Measurements from ENCODE around the gene POLR2E. TPM values are rescaled to one million over a fixed set of nuclear protein-coding genes. Genes with fewer than 3 reads are reported as not detected.

POLR2E gene
- total RNA-seq, 1 donor from 2014 or later, result 39.1 TPM

- H3K9me3 ChIP-seq (ENCODE audit: control insufficient read depth in 3 of 3, low read length in 3 of 3), result no peaks in the 10 kb centered on the region
- no peak overlapping the region for H3K4me3 ChIP-seq (ENCODE audit: low read length in 3 of 3)
- H3K27me3 ChIP-seq (ENCODE audit: control insufficient read depth in 3 of 3, insufficient read depth in 3 of 3, low read length in 3 of 3), result no peaks in the 10 kb centered on the region
- no peaks in the 10 kb centered on the region for H3K4me1 ChIP-seq (ENCODE audit: control insufficient read depth in 3 of 3, insufficient read depth in 3 of 3, low read length in 3 of 3)
- H3K27ac ChIP-seq (ENCODE audit: low read depth, low read length), result no peak overlapping the region
- H3K9ac ChIP-seq (ENCODE audit: low read depth in 1 of 3, low read length in 3 of 3), result no peak overlapping the region
- H3K36me3 ChIP-seq (ENCODE audit: control insufficient read depth in 3 of 3, insufficient read depth in 3 of 3, low read length in 3 of 3), result peaks cover 6 to 27% (median 10%) of the 10 kb centered on the region in 3 donors
Observed at GRCh38 chr19:1049800-1050199, 45.4 kb downstream of the POLR2E start.

GRCh38 chr19:1049106-1049505 is 46.1 kb downstream of the POLR2E start:
- no peak overlapping the region for H3K4me3 ChIP-seq (ENCODE audit: low read length in 3 of 3)
- H3K4me1 ChIP-seq (ENCODE audit: control insufficient read depth in 3 of 3, insufficient read depth in 3 of 3, low read length in 3 of 3), result no peaks in the 10 kb centered on the region
- no peaks in the 10 kb centered on the region for H3K9me3 ChIP-seq (ENCODE audit: control insufficient read depth in 3 of 3, low read length in 3 of 3)
- H3K36me3 ChIP-seq (ENCODE audit: control insufficient read depth in 3 of 3, insufficient read depth in 3 of 3, low read length in 3 of 3), result peaks cover 3 to 22% (median 6%) of the 10 kb centered on the region in 3 donors
- H3K27me3 ChIP-seq (ENCODE audit: control insufficient read depth in 3 of 3, insufficient read depth in 3 of 3, low read length in 3 of 3), result no peaks in the 10 kb centered on the region
- H3K27ac ChIP-seq (ENCODE audit: low read depth, low read length), result no peak overlapping the region
- no peak overlapping the region for H3K9ac ChIP-seq (ENCODE audit: low read depth in 1 of 3, low read length in 3 of 3)

- H3K36me3 ChIP-seq (ENCODE audit: control insufficient read depth in 3 of 3, insufficient read depth in 3 of 3, low read length in 3 of 3), result peaks cover 3 to 11% (median 6%) of the 10 kb centered on the region in 3 donors
- H3K9me3 ChIP-seq (ENCODE audit: control insufficient read depth in 3 of 3, low read length in 3 of 3), result no peaks in the 10 kb centered on the region
- peaks cover 0 to 3% (median 0%) of the 10 kb centered on the region in 3 donors for H3K4me1 ChIP-seq (ENCODE audit: control insufficient read depth in 3 of 3, insufficient read depth in 3 of 3, low read length in 3 of 3)
- no peak overlapping the region for H3K4me3 ChIP-seq (ENCODE audit: low read length in 3 of 3)
- no peak overlapping the region for H3K9ac ChIP-seq (ENCODE audit: low read depth in 1 of 3, low read length in 3 of 3)
- no peaks in the 10 kb centered on the region for H3K27me3 ChIP-seq (ENCODE audit: control insufficient read depth in 3 of 3, insufficient read depth in 3 of 3, low read length in 3 of 3)
- H3K27ac ChIP-seq (ENCODE audit: low read depth, low read length), result no peak overlapping the region
Observed at GRCh38 chr19:1047696-1048147, 47.5 kb downstream of the POLR2E start.

GRCh38 chr19:1046836-1047695 is 48.1 kb downstream of the POLR2E start:
- Histone ChIP-seq H3K36me3 (ENCODE audit: control insufficient read depth in 3 of 3, insufficient read depth in 3 of 3, low read length in 3 of 3) (peaks cover 3 to 11% (median 6%) of the 10 kb centered on the region in 3 donors), H3K4me3 (ENCODE audit: low read length in 3 of 3) (no peak overlapping the region), H3K9ac (ENCODE audit: low read depth in 1 of 3, low read length in 3 of 3) (no peak overlapping the region), H3K9me3 (ENCODE audit: control insufficient read depth in 3 of 3, low read length in 3 of 3) (no peaks in the 10 kb centered on the region), H3K27me3 (ENCODE audit: control insufficient read depth in 3 of 3, insufficient read depth in 3 of 3, low read length in 3 of 3) (no peaks in the 10 kb centered on the region), H3K4me1 (ENCODE audit: control insufficient read depth in 3 of 3, insufficient read depth in 3 of 3, low read length in 3 of 3) (peaks cover 6 to 10% (median 6%) of the 10 kb centered on the region in 3 donors), H3K27ac (ENCODE audit: low read depth, low read length) (no peak overlapping the region)

GRCh38 chr19:1046117-1046626 is 49.0 kb downstream of the POLR2E start:
- Histone ChIP-seq H3K9me3 (ENCODE audit: control insufficient read depth in 3 of 3, low read length in 3 of 3) (no peaks in the 10 kb centered on the region), H3K9ac (ENCODE audit: low read depth in 1 of 3, low read length in 3 of 3) (no peak overlapping the region), H3K27me3 (ENCODE audit: control insufficient read depth in 3 of 3, insufficient read depth in 3 of 3, low read length in 3 of 3) (no peaks in the 10 kb centered on the region), H3K27ac (ENCODE audit: low read depth, low read length) (no peak overlapping the region), H3K4me3 (ENCODE audit: low read length in 3 of 3) (no peak overlapping the region), H3K36me3 (ENCODE audit: control insufficient read depth in 3 of 3, insufficient read depth in 3 of 3, low read length in 3 of 3) (peaks cover 0 to 11% (median 6%) of the 10 kb centered on the region in 3 donors), H3K4me1 (ENCODE audit: control insufficient read depth in 3 of 3, insufficient read depth in 3 of 3, low read length in 3 of 3) (peaks cover 14 to 19% (median 15%) of the 10 kb centered on the region in 3 donors)

- no peak overlapping the region for H3K9ac ChIP-seq (ENCODE audit: low read depth in 1 of 3, low read length in 3 of 3)
- H3K27ac ChIP-seq (ENCODE audit: low read depth, low read length), result no peak overlapping the region
- H3K4me3 ChIP-seq (ENCODE audit: low read length in 3 of 3), result no peak overlapping the region
- H3K27me3 ChIP-seq (ENCODE audit: control insufficient read depth in 3 of 3, insufficient read depth in 3 of 3, low read length in 3 of 3), result no peaks in the 10 kb centered on the region
- peaks cover 23 to 28% (median 25%) of the 10 kb centered on the region in 3 donors for H3K4me1 ChIP-seq (ENCODE audit: control insufficient read depth in 3 of 3, insufficient read depth in 3 of 3, low read length in 3 of 3)
- H3K36me3 ChIP-seq (ENCODE audit: control insufficient read depth in 3 of 3, insufficient read depth in 3 of 3, low read length in 3 of 3), result peaks cover 0 to 11% (median 6%) of the 10 kb centered on the region in 3 donors
- H3K9me3 ChIP-seq (ENCODE audit: control insufficient read depth in 3 of 3, low read length in 3 of 3), result no peaks in the 10 kb centered on the region
Observed at GRCh38 chr19:1045247-1045603, 50.0 kb downstream of the POLR2E start.

- Histone ChIP-seq H3K9ac (ENCODE audit: low read depth in 1 of 3, low read length in 3 of 3) (peak overlapping the region in 1 of 3 donors; percentile 79), H3K27me3 (ENCODE audit: control insufficient read depth in 3 of 3, insufficient read depth in 3 of 3, low read length in 3 of 3) (no peaks in the 10 kb centered on the region), H3K4me1 (ENCODE audit: control insufficient read depth in 3 of 3, insufficient read depth in 3 of 3, low read length in 3 of 3) (peaks cover 33 to 40% (median 36%) of the 10 kb centered on the region in 3 donors), H3K9me3 (ENCODE audit: control insufficient read depth in 3 of 3, low read length in 3 of 3) (no peaks in the 10 kb centered on the region), H3K27ac (ENCODE audit: low read depth, low read length) (peak overlapping the region; percentile 75), H3K4me3 (ENCODE audit: low read length in 3 of 3) (peak overlapping the region in 1 of 3 donors; percentile 74), H3K36me3 (ENCODE audit: control insufficient read depth in 3 of 3, insufficient read depth in 3 of 3, low read length in 3 of 3) (peaks cover 0 to 11% (median 6%) of the 10 kb centered on the region in 3 donors)
Observed at GRCh38 chr19:1042689-1043511, 52.3 kb downstream of the POLR2E start.

- Histone ChIP-seq H3K4me1 (ENCODE audit: control insufficient read depth in 3 of 3, insufficient read depth in 3 of 3, low read length in 3 of 3) (peaks cover 33 to 43% (median 36%) of the 10 kb centered on the region in 3 donors), H3K36me3 (ENCODE audit: control insufficient read depth in 3 of 3, insufficient read depth in 3 of 3, low read length in 3 of 3) (peaks cover 0 to 7% (median 4%) of the 10 kb centered on the region in 3 donors), H3K27ac (ENCODE audit: low read depth, low read length) (peak overlapping the region; percentile 75), H3K9me3 (ENCODE audit: control insufficient read depth in 3 of 3, low read length in 3 of 3) (no peaks in the 10 kb centered on the region), H3K4me3 (ENCODE audit: low read length in 3 of 3) (peak overlapping the region; percentile 74 to 85 (median 83)), H3K27me3 (ENCODE audit: control insufficient read depth in 3 of 3, insufficient read depth in 3 of 3, low read length in 3 of 3) (no peaks in the 10 kb centered on the region), H3K9ac (ENCODE audit: low read depth in 1 of 3, low read length in 3 of 3) (peak overlapping the region in 2 of 3 donors; percentile 75 to 79)
Observed at GRCh38 chr19:1041835-1042685, 53.1 kb downstream of the POLR2E start.

GRCh38 chr19:1041272-1041834 is 53.8 kb downstream of the POLR2E start:
- H3K4me1 ChIP-seq (ENCODE audit: control insufficient read depth in 3 of 3, insufficient read depth in 3 of 3, low read length in 3 of 3), result peaks cover 33 to 43% (median 36%) of the 10 kb centered on the region in 3 donors
- peak overlapping the region; percentile 74 to 85 (median 83) for H3K4me3 ChIP-seq (ENCODE audit: low read length in 3 of 3)
- no peaks in the 10 kb centered on the region for H3K9me3 ChIP-seq (ENCODE audit: control insufficient read depth in 3 of 3, low read length in 3 of 3)
- peaks cover 0 to 2% (median 2%) of the 10 kb centered on the region in 3 donors for H3K36me3 ChIP-seq (ENCODE audit: control insufficient read depth in 3 of 3, insufficient read depth in 3 of 3, low read length in 3 of 3)
- H3K27ac ChIP-seq (ENCODE audit: low read depth, low read length), result peak overlapping the region; percentile 75
- H3K27me3 ChIP-seq (ENCODE audit: control insufficient read depth in 3 of 3, insufficient read depth in 3 of 3, low read length in 3 of 3), result no peaks in the 10 kb centered on the region
- H3K9ac ChIP-seq (ENCODE audit: low read depth in 1 of 3, low read length in 3 of 3), result peak overlapping the region; percentile 75 to 79 (median 77)
